GM18511 (cell line): ENCODE data around the gene TMEM255B.
"Not testable (repeated sequence)": the region's sequence is repeated elsewhere in the genome, so short reads cannot be mapped to it uniquely, and the experiment has no call there.

ENCODE experiments used
- ATAC-seq: cut with Tn5 transposase; IDR thresholded peaks from one replicate; pipeline ENCODE4 v1.9.1; 2021; ENCODE audit warnings: mild to moderate bottlenecking, moderate library complexity; ENCODE audit not compliant: unreplicated experiment

The TMEM255B gene

DNA sequence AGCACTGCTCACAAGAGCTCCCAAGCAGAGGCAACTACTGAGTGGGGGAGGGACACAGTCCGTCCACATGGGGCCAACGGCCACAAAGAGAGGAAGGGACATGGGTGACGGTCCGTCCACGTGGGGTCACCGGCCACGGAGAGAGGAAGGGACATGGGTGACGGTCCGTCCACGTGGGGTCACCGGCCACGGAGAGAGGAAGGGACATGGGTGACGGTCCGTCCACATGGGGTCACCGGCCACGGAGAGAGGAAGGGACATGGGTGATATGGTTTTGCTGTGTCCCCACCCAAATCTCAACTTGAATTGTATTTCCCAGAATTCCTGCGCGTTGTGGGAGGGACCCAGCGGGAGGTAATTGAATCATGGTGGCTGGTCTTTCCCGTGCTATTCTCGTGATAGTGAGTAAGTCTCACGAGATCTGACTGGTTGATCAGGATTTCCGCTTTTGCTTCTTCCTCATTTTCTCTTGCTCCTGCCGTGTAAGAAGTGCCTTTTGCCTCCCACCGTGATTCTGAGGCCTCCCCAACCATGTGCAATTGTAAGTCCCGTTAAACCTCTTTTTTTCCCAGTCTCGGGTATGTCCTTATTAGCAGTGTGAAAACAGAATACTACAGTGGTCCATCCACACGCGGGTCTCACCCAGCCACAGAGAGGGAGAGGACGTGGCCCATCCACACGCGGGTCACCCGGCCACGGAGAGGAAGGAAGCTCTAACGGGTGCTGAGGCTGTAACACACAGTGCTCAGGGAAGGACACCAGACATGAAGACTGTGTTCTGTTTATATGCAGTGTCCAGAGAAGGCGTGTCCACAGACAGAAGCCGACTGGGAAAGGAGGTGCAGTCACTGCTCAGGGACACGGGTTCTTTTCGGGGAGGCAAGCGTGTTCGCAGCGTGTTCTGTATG is 56.4 kb downstream of the TMEM255B start:
- peak; percentile 50 for ATAC-seq

DNA sequence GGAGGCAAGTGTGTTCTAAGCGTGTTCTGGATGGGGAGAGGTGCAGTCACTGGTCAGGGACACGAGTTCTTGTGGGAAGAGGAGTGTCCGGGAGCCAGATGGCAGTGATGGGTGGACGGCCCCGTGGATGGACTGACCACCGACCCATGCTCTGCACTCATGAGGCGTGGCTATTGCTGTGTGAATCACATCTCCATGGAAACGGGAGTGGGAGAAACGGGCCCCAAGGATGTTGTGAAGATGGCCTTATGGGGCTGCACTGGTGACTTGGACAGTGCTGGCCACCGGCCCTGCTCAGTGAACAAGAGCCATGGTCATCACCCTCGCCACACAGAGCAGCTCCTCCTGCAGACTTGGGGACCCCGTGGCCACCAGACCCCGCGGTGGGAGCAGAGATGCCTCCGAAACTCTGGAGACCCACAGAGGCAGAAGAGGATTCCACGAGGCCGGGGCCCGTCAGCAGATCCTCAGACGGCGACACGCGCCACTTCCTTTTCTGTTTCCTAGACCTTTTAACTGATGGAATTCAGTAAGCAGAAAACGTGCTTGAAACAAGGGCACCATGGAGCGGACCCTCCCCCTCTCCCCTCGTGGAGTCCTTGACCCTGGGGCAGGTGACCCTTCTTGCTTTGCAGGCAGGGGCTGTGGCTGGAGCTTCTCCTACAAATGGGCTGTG is 57.4 kb downstream of the TMEM255B start:
- no peak for ATAC-seq

DNA sequence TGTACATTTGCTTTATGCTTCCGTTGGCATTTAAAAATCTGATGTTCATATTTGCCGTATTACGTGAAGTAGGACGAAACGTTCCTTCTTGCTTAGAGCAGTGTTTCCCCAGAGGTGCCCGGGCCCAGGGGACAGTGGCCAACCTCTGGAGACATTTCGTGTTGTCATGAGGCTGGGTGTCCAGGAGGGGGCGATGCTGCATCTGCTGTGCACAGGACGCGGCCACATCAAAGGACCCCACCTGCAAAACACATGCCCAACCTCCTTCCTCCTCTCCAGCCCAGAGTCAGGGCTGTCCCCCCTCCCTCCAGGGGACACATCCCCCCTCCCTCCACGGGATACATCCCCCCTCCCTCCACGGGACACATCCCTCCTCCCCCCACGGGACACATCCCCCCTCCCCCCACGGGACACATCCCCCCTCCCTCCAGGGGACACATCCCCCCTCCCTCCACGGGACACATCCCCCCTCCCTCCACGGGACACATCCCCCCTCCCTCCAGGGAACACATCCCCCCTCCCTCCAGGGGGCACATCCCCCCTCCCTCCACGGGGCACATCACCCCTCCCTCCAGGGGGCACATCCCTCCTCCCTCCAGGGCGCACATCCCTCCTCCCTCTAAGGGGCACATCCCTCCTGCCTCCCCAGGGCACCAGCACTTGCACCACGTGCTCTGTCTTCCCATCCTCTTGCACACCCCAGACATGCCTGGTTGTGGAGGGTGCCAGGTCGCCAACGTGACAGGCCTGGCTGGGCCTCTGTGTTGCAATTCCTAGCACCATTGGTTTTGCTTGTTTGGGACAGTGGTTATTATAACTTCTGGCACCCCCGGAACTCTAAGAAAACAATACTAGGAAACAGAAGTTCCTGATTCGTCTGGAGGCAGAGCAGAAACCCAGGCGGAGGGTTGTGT is 58.2 kb downstream of the TMEM255B start:
- peak; percentile 67 for ATAC-seq

DNA sequence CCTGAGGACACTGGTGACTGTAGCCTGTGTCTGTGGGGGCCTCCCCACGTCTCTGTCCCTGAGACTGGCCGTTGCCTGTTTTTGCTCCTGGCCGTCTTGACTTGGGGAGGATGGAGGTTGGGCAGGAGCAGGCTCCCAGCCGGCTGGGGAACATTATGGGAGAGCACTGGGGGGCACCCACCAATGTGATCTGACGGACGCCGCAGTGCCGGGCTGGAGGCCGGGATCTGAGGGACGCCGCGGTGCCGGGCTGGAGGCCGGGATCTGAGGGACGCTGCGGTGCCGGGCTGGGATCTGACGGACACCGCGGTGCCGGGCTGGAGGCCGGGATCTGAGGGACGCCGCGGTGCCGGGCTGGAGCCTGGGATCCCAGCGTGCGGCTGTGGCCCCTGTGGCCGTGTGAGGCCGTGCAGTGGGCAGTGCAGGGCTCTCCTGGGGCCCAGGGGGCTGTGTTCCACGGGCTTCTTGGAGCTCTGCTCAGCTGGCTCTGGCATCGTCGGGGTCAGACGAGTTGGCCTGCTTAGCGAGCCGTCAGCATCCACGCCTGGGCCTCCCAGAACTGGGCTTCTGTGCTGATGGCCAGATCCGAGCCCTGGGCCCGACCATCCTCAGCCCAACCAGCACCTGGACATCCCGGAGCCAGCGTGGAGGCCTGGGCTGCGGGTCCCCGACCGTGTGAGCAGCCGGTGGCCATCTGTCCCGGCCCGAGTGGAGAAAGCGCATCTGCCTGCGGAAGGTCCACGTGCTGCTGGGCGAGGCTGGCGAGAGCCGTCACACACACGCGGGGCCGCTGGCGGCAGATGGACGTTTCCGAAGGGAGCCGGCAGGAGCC is 59.0 kb downstream of the TMEM255B start:
- ATAC-seq = no peak

DNA sequence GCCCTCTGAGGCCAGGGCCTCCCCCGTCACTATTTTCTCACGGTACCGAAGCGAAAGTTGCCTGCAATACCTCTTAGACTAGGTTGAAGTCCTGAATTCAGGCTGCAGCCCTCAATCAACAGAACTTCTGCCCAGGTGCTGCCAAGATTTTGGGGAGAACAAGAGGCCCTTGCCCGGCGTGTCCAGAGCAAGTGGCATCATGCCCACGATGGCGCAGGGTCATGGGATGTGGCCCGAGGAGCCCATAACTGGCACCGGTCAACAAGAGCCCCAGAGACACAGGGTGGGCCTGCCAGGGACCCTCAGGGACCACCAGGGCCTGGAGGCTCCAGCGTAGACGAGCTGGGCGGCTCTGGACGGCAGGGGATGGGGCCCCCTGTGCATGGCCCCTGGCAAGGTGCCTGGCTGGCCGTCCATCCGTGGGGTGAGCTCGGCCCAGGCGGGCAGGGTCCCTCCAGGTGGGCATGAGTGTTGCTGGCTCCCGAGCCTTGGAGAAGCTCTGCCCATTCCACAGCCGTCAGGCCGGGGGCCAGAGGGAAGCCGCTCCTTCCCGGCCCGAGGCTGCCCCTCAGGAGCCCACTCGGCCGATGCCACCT is 59.8 kb downstream of the TMEM255B start:
- no peak for ATAC-seq

DNA sequence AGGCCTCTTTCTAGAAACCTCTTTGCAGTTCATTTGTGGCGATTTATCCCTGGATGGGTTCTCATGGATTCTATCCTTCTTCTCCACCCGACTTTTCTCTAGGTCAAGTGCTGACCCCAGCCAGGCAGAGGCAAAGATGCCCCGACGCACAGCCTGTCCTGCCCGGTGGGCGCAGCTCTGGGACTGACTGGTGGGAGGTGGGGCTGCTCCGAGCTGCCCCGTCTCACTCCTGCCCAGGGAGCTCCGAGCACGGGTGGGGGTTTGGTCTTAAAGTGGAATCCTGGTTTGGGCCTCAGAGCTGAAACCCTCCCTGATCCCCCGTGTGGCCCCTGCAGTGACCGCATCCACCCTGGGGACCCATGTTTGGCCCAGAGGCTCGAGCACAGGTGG is 60.3 kb downstream of the TMEM255B start:
- ATAC-seq = no peak

DNA sequence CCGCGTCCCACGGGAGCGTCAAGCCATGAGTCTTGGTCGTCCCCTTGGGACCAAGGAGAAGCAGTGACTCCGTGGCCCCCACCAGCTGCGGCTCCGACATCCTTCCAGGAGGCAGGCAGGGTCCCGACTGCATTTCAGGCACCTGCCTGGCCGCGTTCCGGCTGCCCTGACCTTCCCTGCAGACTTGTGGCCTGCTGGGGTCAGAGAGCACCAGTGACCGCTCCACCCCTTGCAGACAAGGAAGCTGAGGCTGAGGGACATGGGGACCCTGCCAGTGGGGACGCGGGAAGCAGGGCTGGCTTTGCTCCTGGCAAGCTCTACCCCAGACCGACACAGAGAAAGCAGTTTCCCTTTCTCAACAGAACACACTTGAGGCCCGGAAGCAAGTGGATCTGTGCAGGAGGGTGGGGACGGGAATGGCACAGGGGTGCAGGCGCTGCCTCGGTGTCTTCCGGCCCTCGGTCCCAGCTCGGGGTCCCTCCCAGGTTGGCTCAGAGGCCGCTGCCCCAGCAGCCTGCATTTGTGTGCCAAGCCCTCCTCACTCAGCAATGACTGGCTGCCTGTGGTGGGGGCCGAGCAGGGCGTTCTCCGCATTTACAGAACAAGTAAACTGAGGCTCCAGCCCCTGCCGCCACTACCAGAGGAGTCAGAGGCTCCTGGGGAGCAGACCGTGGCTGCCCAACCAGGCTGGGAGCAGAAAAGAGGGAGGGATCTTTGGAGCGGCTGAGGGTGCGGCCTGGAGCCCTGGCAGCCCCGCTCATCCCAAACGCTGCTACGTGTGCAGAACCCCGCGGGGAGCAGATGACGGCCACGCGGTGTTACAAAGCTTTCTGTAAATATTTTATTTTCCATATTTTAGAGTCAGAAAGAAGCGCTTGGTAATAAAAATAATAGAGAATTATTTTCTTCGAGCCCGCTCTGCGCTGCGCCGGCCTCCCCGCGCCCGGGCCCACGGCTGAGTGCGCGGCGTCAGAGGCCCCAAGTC is 61.0 kb downstream of the TMEM255B start:
- ATAC-seq = no peak

DNA sequence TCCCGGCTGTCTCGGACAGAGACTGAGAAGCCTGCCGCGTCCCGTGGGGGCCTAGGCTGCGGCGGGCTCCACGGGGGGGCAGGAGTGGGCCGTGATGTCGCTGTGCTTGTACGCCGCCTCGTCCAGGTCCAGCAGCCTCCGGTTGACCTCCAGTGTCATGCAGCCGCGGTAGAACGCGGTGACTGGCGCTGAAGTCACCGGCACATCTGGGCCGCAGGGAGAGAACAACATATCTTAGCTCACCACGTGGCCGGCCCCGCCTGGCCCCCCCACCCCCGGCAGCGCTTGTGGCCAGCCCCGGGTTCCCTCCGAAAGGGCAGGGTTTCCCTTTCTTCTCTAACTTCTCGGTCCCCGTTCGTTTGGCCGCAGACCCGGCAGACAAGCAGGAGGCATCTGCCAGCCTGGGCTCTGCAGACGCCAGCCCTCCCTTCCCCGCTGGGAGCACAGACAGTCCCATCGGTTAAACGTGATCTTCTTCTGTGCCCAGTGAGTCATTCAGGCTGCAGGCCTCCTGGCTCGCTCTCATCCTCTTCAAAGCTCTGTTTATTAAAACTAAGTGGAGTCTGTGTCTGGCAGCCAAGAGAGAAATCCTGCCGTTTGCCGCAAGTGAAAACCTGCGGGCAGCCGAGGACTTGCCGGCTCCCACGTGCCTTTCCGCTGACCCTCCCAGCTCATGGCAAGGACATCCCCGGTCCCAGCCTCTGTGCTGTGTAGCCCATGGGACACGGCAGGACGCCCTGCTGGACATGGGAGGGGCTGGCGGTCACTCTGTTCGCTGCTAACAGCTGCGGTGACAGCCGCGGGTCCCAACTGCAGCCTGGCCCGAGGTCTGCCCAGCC is 62.0 kb downstream of the TMEM255B start:
- ATAC-seq = no peak

DNA sequence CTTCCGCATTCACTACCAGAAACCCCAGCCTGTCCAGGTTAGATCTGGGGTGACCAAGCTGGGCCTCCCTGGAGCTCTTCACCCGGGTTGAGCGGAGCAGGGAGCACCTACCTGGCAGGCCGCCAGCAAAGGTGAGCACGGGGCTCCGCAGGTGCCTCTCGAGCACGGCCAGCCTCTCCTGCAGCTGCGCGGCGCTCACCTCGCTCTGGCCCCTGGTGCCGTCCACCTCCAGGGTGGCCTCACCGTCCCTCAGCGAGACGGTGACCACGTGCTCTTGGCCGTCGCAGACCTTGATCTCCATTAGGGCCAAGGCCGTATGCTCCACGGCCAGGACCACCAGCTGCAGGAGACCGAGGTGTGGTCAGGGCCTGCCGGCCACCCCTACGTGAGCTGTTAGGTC is 62.8 kb downstream of the TMEM255B start:
- no peak for ATAC-seq

DNA sequence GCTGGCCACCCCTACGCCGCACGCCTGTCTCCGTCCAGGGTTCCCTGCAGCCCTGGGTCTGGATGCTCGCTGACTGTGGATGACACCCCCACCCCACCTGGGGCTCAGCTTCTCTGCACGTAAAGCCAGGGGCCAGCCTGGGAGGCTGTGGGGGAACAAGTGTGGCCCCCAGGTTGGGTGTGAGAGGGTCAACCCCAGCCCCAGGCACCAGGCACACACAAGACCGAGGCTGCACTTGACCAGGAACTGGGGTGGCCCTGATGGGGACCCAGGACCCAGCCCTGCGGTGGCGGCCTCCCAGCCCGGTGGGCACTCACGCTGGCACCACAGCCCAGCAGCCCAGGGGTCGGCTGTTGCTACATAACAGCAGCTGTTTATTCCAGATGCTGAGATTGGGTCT is 63.2 kb downstream of the TMEM255B start:
- no peak for ATAC-seq

DNA sequence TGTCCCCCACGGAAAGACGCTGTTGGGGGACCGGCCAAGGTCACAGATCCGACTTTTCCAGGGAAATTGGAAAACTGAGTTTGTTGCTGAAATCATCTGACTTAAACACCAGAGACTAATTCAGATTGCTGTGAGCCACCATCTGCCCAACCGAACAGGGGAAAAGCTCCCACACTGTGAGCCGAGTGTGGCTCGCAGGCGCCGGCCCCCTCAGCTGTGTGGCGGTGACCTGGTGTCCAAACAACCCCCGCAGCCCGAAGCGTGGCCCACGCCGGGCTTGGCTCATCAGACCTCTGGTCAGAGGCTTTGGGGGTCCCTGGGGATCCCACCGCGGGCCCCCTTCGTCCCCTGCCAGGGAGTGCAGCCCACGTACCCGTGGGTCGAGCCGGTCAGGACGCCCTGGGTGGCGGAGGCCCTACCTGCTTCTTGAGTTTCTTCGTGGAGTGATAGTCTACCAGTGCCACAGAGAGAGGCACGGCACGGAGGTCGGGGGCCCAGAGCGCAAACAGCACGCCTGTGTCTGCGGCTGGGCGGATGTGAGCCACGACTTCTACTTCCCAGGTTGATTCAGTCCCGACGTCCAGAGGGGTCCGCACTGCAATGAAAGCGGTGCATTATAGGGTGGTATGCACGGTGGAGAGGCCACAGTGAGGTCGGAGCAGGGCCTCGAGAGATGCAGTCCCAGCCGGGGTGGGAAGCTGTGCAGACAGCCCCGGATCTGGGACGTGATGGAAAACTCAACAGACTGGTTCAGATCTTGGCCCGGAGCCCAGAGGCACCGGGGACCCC is 64.1 kb downstream of the TMEM255B start:
- no peak for ATAC-seq

DNA sequence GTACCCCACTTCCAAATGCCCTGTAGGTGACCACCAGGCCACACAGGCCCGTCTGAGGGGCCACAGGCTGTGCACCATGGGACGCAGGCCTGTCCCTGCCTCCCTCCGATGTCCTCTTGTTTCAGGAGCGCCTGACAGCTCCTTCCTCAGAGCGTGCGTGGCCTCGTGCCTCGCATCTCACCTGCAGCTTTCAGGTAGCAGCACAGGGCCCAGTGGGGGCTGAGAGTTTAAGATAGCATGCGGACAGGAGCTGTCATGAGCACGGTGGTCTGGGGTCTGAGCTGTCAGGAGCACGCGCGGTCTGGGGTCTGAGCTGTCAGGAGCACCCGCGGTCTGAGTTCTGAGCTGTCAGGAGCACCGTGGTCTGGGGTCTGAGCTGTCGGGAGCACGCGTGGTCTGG is 64.7 kb downstream of the TMEM255B start:
- ATAC-seq = no peak

DNA sequence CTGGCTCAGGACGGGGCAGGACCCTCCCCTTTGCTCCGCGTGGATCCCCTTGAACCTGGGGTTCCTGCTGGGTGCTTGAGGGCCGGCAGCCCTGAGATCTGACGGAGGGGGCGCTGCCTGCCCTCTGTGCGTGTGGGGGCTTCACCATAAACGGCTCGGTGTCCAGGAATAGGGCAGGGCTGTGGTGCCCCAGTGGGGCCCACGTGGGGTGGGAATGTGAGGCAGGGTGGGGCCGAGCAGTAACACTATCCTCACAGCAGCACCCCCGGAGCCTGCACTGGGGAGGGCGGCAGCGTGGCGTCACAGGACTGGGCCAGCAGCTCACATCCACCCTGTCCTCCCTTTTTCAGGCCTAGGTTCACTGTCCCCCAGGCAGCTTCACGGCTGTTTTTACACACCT is 66.8 kb downstream of the TMEM255B start:
- ATAC-seq = no peak

DNA sequence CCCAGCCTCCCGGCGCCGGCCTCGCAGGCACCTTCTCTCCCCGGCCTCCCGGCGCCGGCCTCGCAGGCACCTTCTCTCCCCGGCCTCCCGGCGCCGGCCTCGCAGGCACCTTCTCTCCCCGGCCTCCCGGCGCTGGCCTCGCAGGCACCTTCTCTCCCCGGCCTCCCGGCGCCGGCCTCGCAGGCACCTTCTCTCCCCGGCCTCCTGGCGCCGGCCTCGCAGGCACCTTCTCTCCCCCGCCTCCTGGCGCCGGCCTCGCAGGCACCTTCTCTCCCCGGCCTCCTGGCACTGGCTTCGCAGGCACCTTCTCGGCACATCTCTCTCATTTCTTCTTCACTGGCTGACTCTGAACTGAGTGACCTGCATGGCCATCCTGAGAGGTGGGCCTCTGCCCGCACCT is 67.4 kb downstream of the TMEM255B start:
- not testable (repeated sequence) for ATAC-seq

DNA sequence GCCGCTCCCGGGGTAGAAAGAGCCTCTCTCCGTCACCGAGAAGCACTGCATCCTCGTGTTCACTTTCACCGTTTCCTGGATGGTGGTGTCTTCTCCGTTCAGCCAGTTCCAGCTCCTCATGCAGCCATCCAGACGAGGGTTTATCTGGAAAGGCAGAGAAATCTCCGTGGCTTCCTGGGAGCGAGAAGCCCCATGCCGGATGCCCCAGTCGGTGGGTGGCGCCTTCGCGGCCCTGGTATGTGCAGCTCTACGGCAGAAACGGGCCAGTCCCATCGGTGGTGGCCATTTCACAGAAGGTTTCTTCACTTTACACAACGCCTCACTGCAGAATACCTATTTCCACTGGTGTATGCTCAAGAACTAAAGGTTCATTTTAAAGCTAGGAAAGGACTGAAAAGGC is 68.0 kb downstream of the TMEM255B start:
- ATAC-seq = no peak

DNA sequence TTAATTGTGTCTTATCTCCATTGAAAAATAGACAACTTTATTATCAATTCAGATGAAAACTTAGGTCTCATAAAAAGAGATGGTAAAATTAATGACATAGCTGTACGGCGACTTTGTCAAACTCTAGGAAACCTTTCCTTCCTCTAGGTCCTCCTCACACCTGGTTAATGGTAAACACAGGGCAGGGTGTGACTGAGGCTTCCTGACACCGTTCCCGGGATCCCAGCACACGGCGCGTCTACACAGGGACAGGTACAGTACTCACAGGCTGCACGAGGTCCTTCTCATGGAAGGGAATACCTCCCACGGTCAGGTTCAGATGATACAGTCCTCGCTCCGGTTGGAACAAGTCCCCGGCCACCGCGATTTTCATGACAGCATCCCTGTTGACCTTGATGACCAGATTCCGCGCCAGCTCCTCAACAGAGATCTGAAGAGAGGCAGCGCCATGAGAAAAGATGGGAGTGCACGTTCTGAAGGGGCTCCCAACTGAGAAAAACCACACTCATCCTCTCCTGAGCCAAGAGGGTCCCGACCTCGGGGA is 69.3 kb downstream of the TMEM255B start:
- no peak for ATAC-seq

DNA sequence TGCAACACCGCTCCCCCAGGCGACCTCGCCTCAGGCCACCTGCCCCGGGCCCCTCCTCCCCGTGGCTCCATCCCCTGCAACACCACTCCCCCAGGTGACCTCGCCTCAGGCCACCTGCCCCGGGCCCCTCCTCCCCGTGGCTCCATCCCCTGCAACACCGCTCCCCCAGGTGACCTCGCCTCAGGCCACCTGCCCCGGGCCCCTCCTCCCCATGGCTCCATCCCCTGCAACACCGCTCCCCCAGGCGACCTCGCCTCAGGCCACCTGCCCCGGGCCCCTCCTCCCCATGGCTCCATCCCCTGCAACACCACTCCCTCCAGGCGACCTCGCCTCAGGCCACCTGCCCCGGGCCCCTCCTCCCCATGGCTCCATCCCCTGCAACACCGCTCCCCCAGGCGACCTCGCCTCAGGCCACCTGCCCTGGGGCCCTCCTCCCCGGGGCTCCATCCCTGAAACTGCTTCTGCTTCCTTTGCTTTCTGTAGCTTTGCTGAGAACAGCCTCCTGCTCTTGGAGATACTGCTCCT is 71.5 kb downstream of the TMEM255B start:
- ATAC-seq = not testable (repeated sequence)
